Fibroblast of skin of scalp (primary cell): Measurements from ENCODE around the gene MFN1.

Source experiments
- DNase-seq: peaks from one replicate; pipeline ENCODE4 v3.0.0-alpha.2; 2013

MFN1 gene

GRCh38 chr3:179348325-179349013, 960 bp downstream of the MFN1 start:
- no peak for DNase-seq

- DNase-seq, result no peak
Observed at GRCh38 chr3:179355996-179356395, 8.5 kb downstream of the MFN1 start.

DNA sequence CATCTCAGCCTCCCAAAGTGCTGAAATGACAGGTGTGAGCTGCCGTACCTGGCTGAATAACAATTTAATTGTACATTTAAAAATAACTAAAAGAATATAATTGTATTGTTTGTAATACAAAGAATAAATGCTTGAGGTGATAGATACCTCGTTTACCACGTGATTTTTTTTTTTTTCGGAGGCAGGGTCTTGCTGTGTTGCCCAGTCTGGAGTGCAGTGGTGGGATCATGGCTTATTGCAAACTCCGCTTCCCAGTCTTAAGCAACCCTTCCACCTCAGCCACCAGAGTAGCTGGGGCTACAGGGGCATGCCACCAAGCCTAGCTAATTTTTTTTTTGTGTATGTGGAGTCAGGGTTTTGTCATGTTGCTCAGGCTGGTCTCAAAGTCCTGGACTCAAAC, 15.8 kb downstream of the MFN1 start:
- no peak for DNase-seq

DNA sequence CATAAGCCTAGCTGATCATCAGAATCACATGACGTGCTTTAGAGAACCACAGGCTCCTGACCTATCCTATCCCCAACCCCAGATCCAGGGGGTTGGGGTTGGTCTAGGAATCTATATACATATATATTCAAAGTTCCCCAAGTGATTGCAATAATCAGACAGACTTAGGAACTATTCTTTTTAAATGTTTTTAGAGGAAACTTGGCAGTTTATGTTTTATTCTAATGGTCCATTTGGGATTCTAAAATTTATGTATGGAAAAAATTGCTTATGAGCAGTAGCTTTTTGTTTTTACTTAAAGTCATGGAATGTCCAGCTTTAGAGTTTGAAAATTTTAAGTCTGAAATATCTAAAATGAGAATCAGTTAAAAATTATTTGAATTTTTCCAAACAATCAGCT, 22.1 kb downstream of the MFN1 start:
- DNase-seq, result no peak

- no peak for DNase-seq
Observed at GRCh38 chr3:179373938-179374337, 26.4 kb downstream of the MFN1 start.

- no peak for DNase-seq
Observed at GRCh38 chr3:179375091-179375999, 27.8 kb downstream of the MFN1 start.

DNA sequence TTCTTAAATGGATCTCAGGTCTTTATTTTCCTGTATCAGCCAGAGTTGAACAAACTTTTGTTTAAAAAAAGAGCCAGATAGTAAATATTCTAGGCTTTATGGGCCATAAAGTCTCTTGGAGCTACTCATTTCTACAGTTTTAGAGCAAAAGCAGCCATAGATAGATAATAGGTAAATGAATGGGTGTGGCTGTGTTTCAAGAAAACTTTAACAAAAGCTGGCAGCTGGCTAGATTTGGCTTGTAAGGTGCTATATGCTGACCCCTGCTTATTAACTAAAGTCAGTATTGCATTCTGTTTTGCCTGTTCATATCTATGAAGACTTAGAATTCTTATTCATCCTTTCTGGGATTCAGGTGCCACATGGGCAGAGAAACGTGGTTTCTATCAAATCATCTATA, 29.0 kb downstream of the MFN1 start:
- DNase-seq, result no peak

DNA sequence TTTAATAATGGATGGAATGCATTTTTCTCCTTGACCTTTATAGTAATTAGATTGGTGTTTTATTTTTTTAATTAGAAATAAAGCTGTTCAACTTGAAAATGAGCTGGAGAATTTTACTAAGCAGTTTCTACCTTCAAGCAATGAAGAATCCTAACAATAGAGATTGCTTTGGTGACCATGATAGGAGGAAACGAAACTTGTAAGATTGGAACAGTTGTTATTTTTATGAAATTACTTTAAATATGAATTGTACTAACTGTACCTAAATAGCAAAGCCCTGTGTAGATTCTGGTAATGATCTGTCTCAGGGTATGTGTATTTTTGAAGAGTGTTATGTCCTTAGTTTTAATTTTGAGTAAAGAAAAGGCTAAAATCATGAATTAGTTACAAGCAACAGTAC, 44.4 kb downstream of the MFN1 start:
- no peak for DNase-seq

DNA sequence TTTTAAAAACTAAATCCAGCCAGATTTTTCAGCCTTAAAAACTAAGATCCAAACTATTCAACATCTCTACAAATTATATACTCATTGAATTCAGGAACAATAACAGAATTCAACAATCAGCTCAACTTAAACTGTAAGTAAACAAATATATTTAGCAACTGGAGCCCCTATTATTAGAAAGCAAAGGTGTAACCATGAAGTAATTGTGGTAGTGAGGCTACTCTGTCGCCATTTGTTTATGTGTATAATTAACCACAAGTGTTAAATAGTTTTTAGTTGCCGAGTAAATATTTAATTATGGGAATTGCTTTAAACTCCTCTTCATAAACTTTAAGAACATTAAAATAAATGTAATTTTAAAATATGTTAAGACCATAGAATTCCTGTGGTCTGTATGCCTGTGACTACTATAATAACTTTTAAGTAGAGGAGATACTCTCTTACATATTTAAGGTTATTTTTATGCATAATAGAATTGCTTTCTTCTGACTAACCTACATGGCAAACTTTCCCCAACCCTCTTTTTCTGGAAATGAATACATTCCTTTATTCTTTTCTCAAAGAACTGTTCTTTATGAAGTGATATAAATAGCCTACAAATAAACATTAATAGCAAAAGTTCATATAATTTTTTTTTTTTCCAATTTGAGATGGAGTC, 51.2 kb downstream of the MFN1 start:
- DNase-seq, result peak; percentile 78

- peak; percentile 29 for DNase-seq
Observed at GRCh38 chr3:179401561-179401960, 54.1 kb downstream of the MFN1 start.

DNA sequence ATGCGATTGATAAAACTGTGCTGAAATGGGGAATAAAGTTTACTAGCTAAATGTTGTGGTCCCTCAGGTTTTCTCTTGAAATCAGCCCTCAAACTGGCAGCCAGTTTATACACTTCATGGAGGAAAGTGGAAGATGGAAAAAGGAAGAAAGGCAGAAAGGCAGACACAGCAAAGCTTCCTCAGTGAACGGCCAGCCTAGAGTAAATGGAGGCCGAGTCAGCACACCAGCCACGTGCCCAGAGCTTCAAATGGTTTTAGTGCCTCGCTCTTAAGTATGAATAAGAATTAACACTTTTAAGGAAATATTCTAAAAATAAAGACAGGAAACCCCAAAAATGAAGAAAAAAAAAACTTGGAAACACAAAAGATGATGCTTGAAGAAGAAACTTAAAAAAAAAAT, 55.5 kb downstream of the MFN1 start:
- DNase-seq, result no peak

DNA sequence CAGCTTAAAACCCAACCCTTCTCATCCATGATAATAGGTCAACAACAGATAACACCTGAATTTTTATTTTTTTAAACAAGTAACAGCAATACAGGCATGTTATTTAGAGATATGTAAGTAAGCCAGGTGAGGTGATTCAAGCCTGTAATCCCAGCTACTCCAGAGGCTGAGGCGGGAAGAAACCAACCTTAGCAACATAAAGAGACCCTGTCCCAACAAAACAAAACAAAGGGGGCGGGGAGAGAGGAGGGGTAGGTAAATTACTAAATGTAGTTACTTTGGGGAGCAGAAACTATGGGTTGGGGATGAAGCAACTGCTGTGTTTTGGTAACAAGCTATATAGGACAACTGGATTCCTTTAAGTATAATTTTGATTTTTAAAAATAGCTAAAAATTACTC, 56.8 kb downstream of the MFN1 start:
- DNase-seq, result no peak

DNA sequence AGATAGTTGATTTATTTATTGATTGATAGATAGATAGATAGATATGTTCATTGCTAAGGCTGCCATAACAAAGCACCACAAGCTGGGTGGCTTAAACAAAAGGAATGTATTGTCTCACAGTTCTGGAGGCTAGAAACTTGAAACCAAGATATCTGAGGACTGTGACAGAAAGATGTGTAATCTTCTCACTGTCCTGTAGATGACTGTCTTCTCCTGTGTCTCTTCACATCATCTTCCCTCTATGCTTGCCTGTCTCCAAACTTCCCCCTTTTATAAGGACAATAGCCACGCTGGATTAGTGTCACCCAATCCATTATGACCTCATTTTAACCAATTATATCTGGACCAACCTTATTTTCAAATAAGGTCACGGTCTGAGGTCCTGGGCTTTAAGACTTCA, 62.8 kb downstream of the MFN1 start:
- peak; percentile 57 for DNase-seq

DNA sequence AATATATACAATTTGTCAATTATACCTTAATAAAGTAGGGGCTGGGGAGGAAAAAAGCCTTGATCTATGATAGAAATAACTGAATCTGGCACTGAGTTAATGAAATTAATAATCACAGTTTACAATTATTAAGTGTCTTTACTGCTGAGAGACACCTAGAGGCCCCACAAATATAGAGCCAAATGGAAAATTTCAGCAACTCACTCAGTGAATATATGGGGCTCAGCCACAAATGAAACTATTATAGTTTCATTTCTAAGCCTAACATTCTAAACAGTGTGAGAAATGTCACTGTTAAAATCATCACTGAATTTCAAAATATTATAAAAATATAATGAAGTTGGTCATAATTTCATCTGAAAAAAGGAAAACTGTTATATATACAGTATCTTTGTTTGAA, 63.5 kb downstream of the MFN1 start:
- DNase-seq, result no peak

GRCh38 chr3:179414804-179415203, 67.3 kb downstream of the MFN1 start:
- no peak for DNase-seq

- DNase-seq, result no peak
Observed at GRCh38 chr3:179415377-179415776, 67.9 kb downstream of the MFN1 start.

DNA sequence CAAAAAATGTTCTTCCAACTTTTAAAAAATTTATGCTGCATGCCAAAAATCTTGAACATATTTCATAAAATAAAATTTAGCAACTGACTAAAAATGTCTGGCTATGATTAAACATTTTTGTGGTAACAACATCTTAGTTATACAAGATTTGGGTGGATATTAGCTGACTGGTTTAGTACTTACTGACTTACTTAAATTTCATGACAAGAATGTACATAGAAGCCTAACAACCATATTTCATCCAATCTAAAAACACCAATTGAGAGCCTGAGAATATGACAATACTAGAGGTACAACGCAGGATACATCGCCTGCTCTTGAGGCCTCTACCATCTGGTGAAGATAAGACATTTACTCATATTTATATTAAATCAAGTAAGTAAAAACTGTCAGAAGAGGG, 69.2 kb downstream of the MFN1 start:
- peak; percentile 81 for DNase-seq

DNA sequence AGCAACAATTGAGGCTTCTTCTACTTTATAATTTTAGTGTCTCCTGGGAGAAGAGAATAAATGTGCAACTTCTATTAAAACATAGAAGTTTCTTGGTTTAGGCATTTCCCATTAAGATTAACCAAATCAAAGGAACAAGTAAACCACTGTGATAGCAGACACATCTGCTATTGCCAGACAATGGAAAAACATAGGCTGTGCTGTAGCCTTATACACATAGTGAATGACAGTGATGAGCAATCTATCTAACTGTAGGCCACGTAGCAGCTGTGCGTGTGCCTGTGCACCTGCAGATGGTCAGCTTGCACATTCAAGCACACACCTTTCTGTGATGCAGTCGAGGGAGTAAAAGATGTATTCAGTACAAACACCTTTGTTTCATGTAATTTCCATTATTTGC, 71.1 kb downstream of the MFN1 start:
- DNase-seq, result no peak

- DNase-seq, result peak; percentile 36
Observed at GRCh38 chr3:179421500-179421899, 74.0 kb downstream of the MFN1 start.

DNA sequence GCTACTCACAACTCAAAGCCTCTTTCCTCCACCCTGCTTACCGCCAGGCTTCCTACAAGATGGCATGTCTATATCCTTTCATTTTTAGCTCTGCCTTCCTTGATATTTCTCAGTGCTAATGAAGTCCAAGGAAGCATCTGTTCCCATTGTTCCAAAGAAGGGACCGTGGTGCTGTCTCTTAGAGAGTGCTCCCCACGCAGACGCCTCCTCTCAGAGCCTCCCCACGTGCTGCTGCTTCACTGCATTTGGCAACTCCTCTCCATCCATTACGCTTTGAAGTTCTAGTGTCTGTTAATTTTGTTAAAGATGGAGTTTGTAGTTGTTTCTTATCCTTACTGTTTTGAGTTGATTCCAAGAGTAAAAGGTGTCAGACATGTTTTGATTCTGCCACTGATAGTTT, 77.6 kb downstream of the MFN1 start:
- DNase-seq, result no peak

- no peak for DNase-seq
Observed at GRCh38 chr3:179428876-179429548, 81.5 kb downstream of the MFN1 start.

GRCh38 chr3:179430277-179430870, 82.9 kb downstream of the MFN1 start:
- no peak for DNase-seq

- DNase-seq, result no peak
Observed at GRCh38 chr3:179432021-179432420, 84.5 kb downstream of the MFN1 start.
